HepG2 (cell line): ENCODE data around the gene ABCD1. TPM values are rescaled to one million over a fixed set of nuclear protein-coding genes. Genes with fewer than 3 reads are reported as not detected.

ENCODE experiments used
- CEBPB ChIP-seq: IDR thresholded peaks from 2 replicates; pipeline ENCODE4 v1.6.1; 2011; ENCODE audit warnings: low read depth, low read length, improper control_type of control experiment, borderline replicate concordance
- CEBPG ChIP-seq: IDR thresholded peaks from 2 replicates; pipeline ENCODE4 v1.6.1; 2016
- HDAC2 ChIP-seq: sonication (generic); formaldehyde crosslinking; IDR thresholded peaks from 2 replicates; pipeline ENCODE4 v1.4.0; 2020; ENCODE audit warnings: missing genetic modification reagents
- HIVEP1 ChIP-seq: sonication (generic); formaldehyde crosslinking; IDR thresholded peaks from 2 replicates; pipeline ENCODE4 v1.4.0; 2020; ENCODE audit warnings: mild to moderate bottlenecking, missing genetic modification reagents
- JUND ChIP-seq: sonication (generic); formaldehyde crosslinking; IDR thresholded peaks from 2 replicates; pipeline ENCODE4 v1.8.0; 2022; ENCODE audit warnings: mild to moderate bottlenecking, missing genetic modification reagents
- KLF11 ChIP-seq: IDR thresholded peaks from 2 replicates; pipeline ENCODE4 v1.6.1; 2016; ENCODE audit warnings: missing compliant biosample characterization
- MAFG ChIP-seq: sonication (generic); formaldehyde crosslinking; IDR thresholded peaks from 2 replicates; pipeline ENCODE4 v1.5.1; 2020; ENCODE audit warnings: mild to moderate bottlenecking, missing genetic modification reagents
- NBN ChIP-seq: fragments of 450-650 bp; conservative IDR thresholded peaks from 2 replicates; pipeline ENCODE4 v1.6.1; 2017
- NCOA5 ChIP-seq: sonication (generic); formaldehyde crosslinking; IDR thresholded peaks from 2 replicates; pipeline ENCODE4 v1.4.0; 2020; ENCODE audit warnings: missing genetic modification reagents
- ONECUT2 ChIP-seq: sonication (generic); formaldehyde crosslinking; IDR thresholded peaks from 2 replicates; pipeline ENCODE4 v1.4.0; 2020; ENCODE audit warnings: missing genetic modification reagents
- SKI ChIP-seq: fragments of 450-650 bp; IDR thresholded peaks from one replicate; pipeline ENCODE4 v1.6.1; 2018; ENCODE audit warnings: mild to moderate bottlenecking; ENCODE audit not compliant: partially characterized antibody
- SNAPC2 ChIP-seq: sonication (generic); formaldehyde crosslinking; IDR thresholded peaks from 2 replicates; pipeline ENCODE4 v1.8.1; 2022; ENCODE audit warnings: mild to moderate bottlenecking, missing genetic modification reagents
- YY1 ChIP-seq: IDR thresholded peaks from 2 replicates; pipeline ENCODE4 v1.6.1; 2011; ENCODE audit warnings: low read length, low read depth, moderate library complexity, mild to moderate bottlenecking; ENCODE audit not compliant: insufficient read depth, insufficient replicate concordance
- ZNF235 ChIP-seq: sonication (generic); formaldehyde crosslinking; IDR thresholded peaks from 2 replicates; pipeline ENCODE4 v1.8.1; 2023; ENCODE audit warnings: mild to moderate bottlenecking, missing genetic modification reagents, borderline replicate concordance
- ZNF30 ChIP-seq: sonication (generic); formaldehyde crosslinking; IDR thresholded peaks from 2 replicates; pipeline ENCODE4 v1.5.0; 2020; ENCODE audit warnings: mild to moderate bottlenecking, missing genetic modification reagents
- ZNF317 ChIP-seq: sonication (generic); formaldehyde crosslinking; IDR thresholded peaks from 2 replicates; pipeline ENCODE4 v1.5.0; 2020; ENCODE audit warnings: mild to moderate bottlenecking, missing genetic modification reagents
- ZNF547 ChIP-seq: sonication (generic); formaldehyde crosslinking; IDR thresholded peaks from 2 replicates; pipeline ENCODE4 v1.5.1; 2020; ENCODE audit warnings: mild to moderate bottlenecking, missing genetic modification reagents
- ZNF883 ChIP-seq: sonication (generic); formaldehyde crosslinking; IDR thresholded peaks from 2 replicates; pipeline ENCODE4 v1.5.1; 2020; ENCODE audit warnings: mild to moderate bottlenecking, missing genetic modification reagents; ENCODE audit errors: not compliant biosample characterization
- polyA plus RNA-seq, 8 experiments: library from polyadenylated mRNA; depleted of rRNA in 3 of 8; stranded (reverse) in 7 of 8; unstranded in 1 of 8; fragments of >200 nt; fragmentation: Illumina TruSeq in 4 of 8; extraction: Trizol in 4 of 8; gene quantifications; 2 replicates each; pipeline versions ENCODE4 v1.2.1 to v1.2.3, GENCODE V29; 2011 to 2016; ENCODE audit warnings: low read depth in 4 of 8, missing spikeins in 1 of 8, mixed read lengths in 1 of 8; ENCODE audit not compliant: insufficient read depth in 1 of 8
- total RNA-seq, 5 experiments: library from RNA; depleted of rRNA; stranded (reverse); fragments of >200 nt; fragmentation: Illumina TruSeq; extraction: Trizol; gene quantifications; 2 replicates each; pipeline ENCODE4 v1.2.3, GENCODE V29; 2016; ENCODE audit warnings: low read depth in 1 of 5
- TF ChIP-seq, protein P1 (sequence below): sonication (generic); formaldehyde crosslinking; IDR thresholded peaks from 2 replicates; pipeline ENCODE4 v1.5.0; 2020; ENCODE audit warnings: mild to moderate bottlenecking, missing genetic modification reagents, moderate library complexity
- TF ChIP-seq, protein P2 (sequence below): conservative IDR thresholded peaks from 2 replicates; pipeline ENCODE4 v1.6.1; 2018; ENCODE audit warnings: missing genetic modification reagents
- TF ChIP-seq, protein P3 (sequence below): sonication (generic); formaldehyde crosslinking; IDR thresholded peaks from 2 replicates; pipeline ENCODE4 v1.9.0; 2022; ENCODE audit warnings: missing genetic modification reagents, mild to moderate bottlenecking, borderline replicate concordance
- TF ChIP-seq, protein P4 (sequence below): IDR thresholded peaks from 2 replicates; pipeline ENCODE4 v1.6.1; 2016
- TF ChIP-seq, protein P5 (sequence below): IDR thresholded peaks from 2 replicates; pipeline ENCODE4 v1.6.1; 2016; ENCODE audit warnings: low read depth, borderline replicate concordance
- TF ChIP-seq, protein P6 (sequence below): sonication (generic); formaldehyde crosslinking; IDR thresholded peaks from 2 replicates; pipeline ENCODE4 v1.8.1; 2023; ENCODE audit warnings: mild to moderate bottlenecking, missing genetic modification reagents

ABCD1 gene
- total and polyA plus RNA-seq, 2 of the 13 experiments (the other 11 are each of a cell fraction or from before 2014, with no cell fraction given): 11.4 to 15.9 TPM

DNA sequence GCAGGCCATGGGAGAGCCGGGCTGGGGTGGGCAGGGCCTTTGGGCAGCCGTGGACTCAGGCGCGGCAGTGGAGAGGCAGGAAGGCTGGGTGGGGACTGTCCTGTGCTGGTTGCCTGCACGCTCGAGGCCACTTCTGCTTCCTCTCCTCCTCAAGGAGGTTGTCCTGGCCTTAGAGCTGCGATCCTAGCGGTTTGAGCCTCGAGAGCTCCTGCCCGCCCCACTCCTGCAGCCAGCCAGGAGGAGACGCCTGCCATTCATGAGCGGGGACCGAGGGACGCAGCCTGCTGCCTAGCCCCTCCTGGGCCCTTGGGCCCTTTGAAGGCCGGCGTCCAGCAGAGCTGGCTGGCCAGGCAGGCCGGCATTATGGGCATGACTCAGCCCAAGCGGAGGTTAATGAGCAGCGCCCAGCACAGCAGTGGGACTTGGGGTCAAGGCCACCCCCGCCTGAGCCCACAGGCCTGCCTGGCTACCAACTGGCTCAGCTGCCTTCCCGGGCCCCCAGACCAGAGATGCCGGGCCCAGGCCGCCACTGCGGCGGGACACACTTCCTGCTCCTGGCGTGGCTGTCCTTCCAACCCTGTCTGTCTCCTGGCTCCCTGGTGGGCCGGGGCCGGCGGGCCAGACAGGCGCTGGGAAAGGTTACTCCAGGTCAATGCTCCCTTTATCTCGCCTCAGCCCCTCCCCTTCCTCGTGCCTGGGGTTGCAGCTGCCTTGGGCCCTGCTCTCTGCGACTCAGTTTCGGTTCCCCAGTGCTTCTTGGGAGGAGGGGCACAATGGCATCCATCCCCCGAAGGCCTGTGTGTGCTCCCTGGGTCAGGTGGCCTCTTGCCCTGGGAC lies 1.8 kb downstream of the ABCD1 start (continued):
- peak; percentile 24; the same call in 1 of the 2 replicates for TF ChIP-seq HIVEP1 (CRISPR knock-in tag)
- TF ChIP-seq, protein P1, sequence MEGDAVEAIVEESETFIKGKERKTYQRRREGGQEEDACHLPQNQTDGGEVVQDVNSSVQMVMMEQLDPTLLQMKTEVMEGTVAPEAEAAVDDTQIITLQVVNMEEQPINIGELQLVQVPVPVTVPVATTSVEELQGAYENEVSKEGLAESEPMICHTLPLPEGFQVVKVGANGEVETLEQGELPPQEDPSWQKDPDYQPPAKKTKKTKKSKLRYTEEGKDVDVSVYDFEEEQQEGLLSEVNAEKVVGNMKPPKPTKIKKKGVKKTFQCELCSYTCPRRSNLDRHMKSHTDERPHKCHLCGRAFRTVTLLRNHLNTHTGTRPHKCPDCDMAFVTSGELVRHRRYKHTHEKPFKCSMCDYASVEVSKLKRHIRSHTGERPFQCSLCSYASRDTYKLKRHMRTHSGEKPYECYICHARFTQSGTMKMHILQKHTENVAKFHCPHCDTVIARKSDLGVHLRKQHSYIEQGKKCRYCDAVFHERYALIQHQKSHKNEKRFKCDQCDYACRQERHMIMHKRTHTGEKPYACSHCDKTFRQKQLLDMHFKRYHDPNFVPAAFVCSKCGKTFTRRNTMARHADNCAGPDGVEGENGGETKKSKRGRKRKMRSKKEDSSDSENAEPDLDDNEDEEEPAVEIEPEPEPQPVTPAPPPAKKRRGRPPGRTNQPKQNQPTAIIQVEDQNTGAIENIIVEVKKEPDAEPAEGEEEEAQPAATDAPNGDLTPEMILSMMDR (CRISPR knock-in tag): peak; percentile 9; the same call in 1 of the 2 replicates
- TF ChIP-seq ZNF317: no peak
- TF ChIP-seq, protein P2, sequence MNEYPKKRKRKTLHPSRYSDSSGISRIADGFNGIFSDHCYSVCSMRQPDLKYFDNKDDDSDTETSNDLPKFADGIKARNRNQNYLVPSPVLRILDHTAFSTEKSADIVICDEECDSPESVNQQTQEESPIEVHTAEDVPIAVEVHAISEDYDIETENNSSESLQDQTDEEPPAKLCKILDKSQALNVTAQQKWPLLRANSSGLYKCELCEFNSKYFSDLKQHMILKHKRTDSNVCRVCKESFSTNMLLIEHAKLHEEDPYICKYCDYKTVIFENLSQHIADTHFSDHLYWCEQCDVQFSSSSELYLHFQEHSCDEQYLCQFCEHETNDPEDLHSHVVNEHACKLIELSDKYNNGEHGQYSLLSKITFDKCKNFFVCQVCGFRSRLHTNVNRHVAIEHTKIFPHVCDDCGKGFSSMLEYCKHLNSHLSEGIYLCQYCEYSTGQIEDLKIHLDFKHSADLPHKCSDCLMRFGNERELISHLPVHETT (CRISPR knock-in tag): no peak
- peak; percentile 69 for TF ChIP-seq HDAC2
- TF ChIP-seq ONECUT2 (CRISPR knock-in tag): no peak
- peak; percentile 77 for TF ChIP-seq YY1
- TF ChIP-seq NBN: no peak
- TF ChIP-seq, protein P3, sequence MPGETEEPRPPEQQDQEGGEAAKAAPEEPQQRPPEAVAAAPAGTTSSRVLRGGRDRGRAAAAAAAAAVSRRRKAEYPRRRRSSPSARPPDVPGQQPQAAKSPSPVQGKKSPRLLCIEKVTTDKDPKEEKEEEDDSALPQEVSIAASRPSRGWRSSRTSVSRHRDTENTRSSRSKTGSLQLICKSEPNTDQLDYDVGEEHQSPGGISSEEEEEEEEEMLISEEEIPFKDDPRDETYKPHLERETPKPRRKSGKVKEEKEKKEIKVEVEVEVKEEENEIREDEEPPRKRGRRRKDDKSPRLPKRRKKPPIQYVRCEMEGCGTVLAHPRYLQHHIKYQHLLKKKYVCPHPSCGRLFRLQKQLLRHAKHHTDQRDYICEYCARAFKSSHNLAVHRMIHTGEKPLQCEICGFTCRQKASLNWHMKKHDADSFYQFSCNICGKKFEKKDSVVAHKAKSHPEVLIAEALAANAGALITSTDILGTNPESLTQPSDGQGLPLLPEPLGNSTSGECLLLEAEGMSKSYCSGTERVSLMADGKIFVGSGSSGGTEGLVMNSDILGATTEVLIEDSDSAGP (CRISPR knock-in tag): peak; percentile 61
- TF ChIP-seq KLF11 (CRISPR knock-in tag): no peak
- TF ChIP-seq, protein P4, sequence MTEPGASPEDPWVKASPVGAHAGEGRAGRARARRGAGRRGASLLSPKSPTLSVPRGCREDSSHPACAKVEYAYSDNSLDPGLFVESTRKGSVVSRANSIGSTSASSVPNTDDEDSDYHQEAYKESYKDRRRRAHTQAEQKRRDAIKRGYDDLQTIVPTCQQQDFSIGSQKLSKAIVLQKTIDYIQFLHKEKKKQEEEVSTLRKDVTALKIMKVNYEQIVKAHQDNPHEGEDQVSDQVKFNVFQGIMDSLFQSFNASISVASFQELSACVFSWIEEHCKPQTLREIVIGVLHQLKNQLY: no peak
- TF ChIP-seq ZNF547 (CRISPR knock-in tag): no peak; the same call in 1 of the 2 replicates
- peak; percentile 87 for TF ChIP-seq JUND
- no peak for TF ChIP-seq ZNF30
- TF ChIP-seq MAFG (CRISPR knock-in tag): no peak
- TF ChIP-seq CEBPG (CRISPR knock-in tag): no peak
- TF ChIP-seq CEBPB: no peak
- TF ChIP-seq, protein P5, sequence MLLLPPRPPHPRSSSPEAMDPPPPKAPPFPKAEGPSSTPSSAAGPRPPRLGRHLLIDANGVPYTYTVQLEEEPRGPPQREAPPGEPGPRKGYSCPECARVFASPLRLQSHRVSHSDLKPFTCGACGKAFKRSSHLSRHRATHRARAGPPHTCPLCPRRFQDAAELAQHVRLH (CRISPR knock-in tag): no peak
- peak; percentile 95 for TF ChIP-seq SKI
- TF ChIP-seq SNAPC2 (CRISPR knock-in tag): no peak
- no peak for TF ChIP-seq ZNF235 (CRISPR knock-in tag)
- no peak for TF ChIP-seq ZNF883 (CRISPR knock-in tag)
- no peak for TF ChIP-seq NCOA5 (CRISPR knock-in tag)
- TF ChIP-seq, protein P6, sequence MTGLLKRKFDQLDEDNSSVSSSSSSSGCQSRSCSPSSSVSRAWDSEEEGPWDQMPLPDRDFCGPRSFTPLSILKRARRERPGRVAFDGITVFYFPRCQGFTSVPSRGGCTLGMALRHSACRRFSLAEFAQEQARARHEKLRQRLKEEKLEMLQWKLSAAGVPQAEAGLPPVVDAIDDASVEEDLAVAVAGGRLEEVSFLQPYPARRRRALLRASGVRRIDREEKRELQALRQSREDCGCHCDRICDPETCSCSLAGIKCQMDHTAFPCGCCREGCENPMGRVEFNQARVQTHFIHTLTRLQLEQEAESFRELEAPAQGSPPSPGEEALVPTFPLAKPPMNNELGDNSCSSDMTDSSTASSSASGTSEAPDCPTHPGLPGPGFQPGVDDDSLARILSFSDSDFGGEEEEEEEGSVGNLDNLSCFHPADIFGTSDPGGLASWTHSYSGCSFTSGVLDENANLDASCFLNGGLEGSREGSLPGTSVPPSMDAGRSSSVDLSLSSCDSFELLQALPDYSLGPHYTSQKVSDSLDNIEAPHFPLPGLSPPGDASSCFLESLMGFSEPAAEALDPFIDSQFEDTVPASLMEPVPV (CRISPR knock-in tag): peak; percentile 56; the same call in 1 of the 2 replicates
